ENCODE data around the gene OSBPL9.
"Not testable (repeated sequence)": the region's sequence is repeated elsewhere in the genome, so short reads cannot be mapped to it uniquely, and the experiment has no call there.

OSBPL9 gene

DNA sequence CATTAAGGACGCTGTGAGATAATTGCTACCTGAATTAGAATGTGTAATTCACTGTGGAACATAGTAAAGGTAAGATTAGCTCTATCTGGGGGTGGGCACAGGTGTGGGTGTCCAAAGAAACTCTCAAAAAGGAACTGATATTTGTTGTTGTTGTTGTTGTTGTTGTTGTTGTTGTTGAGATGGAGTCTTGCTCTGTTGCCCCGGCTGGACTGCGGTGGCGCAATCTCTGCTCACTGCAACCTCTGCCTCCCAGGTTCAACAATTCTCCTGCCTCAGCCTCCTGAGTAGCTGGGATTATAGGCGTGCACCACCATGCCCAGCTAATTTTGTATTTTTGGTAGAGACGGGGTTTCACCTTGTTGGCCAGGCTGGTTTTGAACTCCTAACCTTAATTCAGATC is 6.8 kb upstream of the OSBPL9 start:
- DNase-seq: not testable (repeated sequence)

DNA sequence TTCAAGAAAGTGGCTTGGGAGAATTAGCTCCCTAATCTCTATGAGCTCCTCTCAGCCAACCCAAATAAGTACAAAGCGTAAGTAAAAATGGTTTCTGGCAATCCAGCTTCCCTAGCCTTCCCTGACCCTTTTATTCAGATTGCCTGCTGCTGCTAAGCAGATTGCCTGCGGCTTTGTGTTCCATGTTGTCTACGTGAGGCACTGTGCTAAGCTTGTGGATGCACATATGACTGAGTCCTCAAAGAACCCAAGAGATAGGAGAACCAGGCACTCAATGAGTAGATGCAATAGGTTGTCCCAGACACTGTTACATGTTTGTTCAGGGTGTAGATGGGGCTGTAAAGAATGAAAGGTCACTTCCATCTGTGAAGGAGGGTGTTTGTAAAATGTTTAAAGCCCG is 6.3 kb upstream of the OSBPL9 start:
- no peak for DNase-seq

DNA sequence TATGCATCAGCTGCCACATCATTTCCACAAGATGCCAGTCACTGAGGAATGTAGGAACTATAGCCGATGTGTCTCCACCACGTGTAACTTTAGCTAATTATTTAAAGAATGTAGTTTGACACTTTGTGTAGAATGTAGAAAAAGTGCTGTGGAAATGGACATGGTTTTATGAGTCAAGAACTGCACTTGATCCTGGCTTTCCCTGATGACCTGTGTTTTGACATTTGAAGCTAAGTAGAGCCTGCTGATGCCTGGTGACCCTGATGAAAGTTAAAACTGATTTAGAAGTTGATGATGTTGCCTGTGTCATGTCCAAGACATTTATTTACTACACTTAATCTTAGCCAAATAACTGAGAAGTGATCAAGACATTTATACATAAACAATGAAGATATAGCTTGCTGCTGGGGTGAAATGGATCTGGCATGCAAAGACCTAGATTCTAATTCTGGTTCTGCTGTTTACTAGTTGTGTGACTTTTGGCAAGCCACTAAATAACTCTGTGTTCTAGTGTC is 4.4 kb upstream of the OSBPL9 start:
- DNase-seq: no peak

DNA sequence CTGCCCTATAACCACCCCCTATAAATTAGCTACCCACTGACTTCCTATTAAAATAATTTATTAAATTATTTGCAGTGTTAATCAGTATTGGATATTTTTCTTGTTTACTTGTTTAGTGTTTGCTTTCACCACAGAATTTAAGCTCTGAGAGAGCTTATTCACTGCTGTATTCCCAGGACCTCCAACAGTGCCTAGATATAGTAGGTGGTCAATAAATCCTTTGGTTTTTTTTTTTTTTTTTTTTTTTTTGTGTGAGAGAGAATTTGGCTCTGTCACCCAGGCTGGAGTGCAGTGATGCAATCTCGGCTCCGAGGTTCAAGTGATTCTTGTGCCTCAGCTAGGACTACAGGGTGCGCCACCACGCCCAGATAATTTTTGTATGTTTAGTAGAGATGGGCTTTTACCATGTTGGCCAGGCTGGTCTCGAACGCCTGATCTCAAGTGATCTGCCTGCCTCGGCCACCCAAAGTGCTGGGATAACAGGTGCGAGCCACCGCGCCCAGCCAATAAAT is 1.1 kb upstream of the OSBPL9 start:
- no peak for DNase-seq

DNA sequence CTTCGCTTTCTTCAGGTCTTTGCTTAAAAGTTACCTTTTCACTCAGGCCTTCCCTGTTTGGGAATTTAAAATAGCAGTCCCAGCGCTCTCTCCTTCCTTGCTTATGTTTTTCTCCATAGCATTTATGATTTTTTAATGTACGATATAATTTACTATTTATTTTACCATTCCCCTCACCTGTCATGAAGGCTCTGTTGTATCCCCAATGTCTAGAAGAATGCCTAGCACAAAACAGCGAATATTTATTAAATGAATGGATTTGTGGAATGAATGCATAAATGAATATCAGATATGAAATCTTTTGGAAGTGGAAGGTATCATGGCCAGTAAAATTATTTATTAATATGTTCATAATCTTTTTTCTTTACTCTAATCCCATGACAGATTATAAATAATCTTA is 402 bp upstream of the OSBPL9 start:
- no peak for DNase-seq

DNA sequence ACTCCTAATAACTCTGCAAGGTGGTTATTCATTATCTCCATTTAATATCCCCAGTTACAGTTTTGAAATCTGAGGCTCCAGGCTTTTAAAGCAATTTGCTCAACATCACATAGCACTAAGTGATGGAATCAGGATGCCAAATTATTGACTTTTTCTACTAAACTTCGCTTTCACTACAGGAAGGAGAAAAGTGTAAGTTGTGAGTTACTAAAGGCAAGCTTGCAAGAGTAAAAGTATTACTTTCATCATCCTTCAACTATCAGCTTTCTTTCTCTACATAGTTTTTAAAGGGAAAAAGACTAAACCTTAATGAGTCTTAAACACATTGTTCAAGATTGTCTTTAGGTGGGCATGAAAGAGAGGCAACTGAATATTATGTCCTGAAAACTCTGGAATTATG is 1.8 kb downstream of the OSBPL9 start:
- DNase-seq: no peak

DNA sequence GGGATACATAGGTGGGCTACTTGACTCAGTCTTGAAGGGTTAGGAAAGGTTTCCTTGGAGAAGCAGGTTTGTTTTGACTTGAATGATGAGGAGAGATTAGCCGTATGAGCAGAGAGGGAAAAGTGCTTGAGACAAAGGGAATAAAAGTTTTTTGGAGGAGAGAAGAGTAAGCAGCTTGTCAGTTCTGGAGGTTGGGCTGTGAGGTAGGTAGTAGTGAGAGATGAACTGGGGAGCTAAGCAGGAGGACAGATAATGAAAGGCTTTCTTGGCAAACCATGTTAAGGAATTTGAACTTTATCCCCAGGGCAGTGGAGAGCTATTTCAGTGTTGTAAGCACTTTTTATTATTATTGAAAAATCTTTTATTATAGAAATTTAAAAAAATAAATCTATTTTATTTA is 3.6 kb downstream of the OSBPL9 start:
- no peak for DNase-seq

DNA sequence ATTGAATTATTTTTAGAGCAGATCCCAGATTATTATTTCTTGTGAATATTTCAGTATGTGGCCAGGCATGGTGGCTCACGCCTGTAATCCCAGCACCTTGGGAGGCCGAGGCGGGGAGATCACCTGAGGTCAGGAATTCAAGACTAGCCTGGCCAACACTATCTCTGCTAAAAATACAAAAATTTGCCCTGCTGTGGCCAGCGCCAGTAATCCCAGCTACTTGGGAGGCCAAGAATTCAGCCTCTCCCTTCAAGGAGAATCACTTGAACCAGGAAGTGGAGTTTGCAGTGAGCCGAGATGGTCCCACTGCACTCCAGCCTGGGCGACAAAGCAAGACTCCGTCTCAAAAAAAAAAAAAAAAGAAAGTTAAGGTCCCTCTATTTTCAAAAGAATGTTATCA is 4.3 kb downstream of the OSBPL9 start:
- no peak for DNase-seq

DNA sequence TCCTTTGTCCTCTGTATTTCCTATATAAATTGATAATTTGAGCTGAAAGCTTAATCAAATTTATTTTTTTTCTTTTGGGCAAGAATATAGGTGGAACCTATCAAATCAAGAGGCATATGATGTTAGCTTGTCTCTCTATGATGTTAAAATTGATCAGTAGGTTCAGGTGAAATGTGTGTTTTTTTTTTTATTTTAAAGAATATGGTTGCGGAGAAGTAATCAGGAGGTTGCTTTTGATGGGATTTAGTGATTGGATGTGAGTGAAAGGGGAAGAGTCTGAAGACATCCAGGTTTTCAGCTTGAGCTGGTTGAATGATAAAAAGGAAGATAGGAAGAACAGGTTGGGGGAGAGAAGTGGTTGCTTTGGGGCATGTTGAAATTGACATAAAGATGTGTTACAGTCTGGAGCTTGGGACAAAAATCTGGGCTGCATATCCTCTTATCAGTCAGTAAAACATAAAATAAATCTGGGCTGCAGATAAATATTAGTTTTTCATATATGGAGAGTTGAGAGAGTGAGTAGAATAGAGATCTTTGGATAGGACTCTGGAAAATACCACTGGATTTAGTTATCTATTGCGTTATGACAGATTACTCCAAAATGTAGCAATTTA is 5.1 kb downstream of the OSBPL9 start:
- no peak for DNase-seq

DNA sequence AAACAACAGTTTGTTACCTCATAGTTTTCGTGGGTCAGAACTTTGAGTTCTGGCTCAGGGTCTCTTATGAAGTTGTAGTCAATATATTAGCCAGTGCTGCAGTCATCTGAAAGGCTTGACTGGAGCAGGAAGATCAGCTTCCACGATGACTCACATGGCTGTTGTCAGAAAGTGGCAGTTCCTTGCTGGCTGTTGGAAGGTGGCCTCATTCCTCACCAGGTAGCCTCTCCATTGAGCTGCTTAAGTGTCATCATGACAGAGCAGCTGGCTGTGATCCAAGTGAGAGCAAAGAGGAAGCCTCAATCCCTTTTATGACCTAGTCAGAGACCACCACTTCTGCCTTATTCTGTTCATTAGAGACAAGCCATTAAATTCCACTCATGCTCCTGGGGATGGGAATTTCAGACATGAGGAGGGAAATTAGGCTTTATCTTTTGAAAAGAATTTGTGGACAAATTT is 5.6 kb downstream of the OSBPL9 start:
- no peak for DNase-seq

DNA sequence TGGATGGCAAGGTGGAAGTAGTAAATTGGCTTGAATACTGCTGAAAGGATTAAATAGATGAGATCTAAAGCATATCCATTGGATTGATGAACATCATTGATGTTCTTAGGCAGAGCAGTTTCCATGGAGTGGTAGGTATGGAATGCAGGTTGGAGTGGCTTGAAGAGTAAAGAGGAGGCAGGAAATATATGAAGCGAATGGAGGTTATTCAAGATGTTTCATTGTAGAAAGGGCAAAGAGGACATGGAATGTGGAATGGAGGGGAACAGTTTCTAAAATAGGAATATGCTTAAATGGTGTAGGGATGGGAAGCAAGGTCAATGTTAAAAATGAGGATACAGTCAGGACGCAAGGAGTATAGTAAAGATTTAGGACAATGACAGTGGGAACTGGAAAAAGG is 6.1 kb downstream of the OSBPL9 start:
- DNase-seq: no peak

DNA sequence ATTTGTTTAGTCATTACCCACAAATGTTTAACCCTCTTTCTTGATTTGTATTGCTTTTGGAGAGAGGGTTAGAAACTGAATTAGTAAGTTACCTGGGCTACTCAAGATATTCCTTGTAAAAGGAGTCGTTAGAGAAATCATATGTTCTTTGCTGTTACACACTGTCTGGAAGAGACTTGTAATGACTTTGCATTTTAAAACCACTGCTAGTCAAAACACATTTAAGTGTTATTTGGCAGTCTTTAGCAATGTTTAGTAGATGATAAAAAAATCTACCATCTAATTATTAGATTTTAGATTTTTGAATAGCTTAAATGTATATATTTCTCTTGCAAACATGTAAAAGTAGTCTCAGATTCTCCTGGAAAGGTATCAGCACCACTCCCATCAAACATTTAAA is 6.6 kb downstream of the OSBPL9 start:
- no peak for DNase-seq

DNA sequence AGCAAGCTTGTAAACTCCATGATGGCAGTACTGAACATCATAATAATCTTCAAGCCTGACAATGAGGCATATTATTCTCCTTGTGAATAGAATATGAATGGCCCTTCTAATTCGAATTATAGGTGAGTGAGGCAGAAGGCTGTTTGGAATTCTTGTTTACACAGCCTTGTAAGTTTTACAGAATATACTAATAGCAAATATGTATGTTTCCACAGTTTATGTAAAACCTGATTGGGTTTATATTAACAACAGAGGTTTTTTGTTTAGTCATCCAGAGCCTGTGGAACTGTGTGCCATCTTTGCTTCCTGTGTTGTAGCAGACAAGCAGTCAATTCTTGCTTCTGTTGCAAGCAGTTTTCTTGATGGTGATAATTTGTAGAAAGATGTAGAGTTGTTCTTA is 8.0 kb downstream of the OSBPL9 start:
- peak; percentile 8 for DNase-seq

DNA sequence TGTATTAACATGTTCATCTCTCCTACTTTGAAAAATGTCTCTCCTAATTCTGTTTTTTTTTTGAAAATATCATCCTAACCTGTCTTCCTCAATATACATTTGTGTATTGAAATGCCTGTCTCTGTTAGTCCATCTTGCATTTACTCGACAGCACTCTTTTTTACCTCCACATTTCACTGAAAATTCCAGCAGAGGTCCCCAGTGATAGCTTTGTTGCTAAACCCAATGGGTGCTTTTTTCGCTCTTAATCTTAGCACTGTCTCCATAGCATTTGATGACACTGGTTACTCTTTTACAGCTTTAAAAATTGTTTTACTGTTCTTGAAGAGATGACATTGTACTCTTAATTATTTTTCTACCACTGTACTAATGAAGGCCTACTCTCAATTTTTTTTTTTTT is 10.8 kb downstream of the OSBPL9 start:
- no peak for DNase-seq

DNA sequence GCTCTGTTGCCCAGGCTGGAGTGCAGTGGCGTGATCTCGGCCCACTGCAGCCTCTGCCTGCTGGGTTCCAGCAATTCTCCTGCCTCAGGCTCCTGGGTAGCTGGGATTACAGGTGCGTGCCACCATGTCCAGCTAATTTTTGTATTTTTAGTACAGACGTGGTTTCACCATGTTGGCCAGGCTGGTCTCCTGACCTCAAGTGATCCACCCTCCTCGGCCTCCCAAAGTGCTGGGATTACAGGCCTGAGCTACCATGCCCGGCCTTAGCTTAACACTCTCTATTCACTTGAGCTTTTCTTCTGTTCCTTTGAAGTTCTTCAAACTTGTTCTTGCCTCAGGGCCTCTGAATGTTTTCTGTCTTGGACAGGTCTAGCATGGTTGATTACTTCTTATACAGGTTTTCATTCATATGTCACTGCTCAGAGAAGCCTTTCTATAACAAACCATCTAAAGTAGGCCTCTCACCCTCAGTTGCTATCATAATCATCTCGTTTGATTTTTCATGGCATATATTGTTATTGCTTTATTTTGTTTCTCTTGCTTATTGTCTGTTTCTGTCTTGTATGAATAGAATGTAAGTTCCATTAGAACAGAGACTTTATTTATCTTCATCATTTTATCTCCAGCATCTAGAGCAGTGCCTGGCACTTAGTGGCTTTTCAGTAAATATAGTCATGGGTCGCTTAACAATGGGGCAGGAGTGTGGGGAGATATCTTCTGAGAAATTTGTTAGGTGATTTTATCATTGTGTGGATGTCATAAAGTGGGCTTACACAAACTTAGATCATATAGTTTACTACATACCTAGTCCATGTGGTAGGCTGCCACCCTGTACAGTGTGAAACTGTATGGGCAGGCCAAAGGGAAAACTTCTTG is 12.1 kb downstream of the OSBPL9 start:
- DNase-seq: no peak

DNA sequence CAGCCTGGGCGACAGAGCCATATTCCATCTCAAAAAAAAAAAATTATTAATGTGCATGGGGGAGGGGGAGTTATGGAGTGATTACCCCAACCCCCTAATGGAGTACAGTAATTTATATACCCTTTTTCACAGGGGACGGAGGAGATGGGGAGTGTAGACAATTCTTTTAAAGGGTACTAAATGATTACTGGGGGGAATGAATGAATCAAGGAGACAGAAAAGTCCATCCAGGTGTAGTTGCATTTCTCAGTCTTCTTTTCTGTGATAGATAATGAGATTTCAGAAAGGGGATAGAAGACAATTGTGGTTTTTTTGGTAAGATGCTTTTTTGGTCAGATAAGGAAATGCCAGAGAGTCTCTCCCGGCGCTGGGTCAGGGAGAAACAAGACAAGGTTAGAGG is 13.0 kb downstream of the OSBPL9 start:
- DNase-seq: no peak

DNA sequence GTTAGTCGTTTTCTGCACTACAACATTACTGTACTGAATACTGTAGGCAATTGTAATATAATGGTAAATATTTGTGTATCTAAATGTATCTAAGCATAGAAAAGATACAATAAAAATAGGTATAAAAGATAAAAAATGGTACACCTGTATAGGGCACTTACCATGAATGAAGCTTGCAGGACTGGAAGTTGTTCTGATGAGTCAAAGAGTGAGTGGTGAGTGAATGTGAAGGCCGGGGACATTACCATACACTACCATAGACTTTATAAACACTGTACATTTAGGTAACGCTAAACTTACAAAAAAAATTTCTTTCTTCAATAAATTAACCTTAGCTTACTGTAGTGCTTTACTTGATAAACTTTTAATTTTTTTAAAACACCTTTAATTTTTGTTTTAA is 13.5 kb downstream of the OSBPL9 start:
- DNase-seq: no peak

DNA sequence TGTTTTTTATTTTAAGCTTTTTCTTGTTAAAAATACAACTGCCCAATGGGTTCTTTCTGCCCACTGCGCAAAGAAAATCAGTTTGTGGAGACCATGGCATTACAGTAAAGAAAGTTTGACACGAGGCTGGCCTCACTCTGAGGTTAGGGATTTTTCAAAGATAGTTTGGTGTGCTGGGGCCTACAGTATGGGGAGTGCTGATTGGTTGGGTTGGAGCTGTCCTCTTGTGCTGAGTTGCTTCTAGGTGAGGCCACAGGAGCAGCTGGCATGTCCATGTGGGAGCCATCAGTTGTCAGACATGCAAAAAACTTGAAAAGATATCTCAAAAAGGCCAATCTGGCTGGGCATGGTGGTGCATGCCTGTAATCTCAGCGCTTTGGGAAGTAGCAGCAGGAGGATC is 14.0 kb downstream of the OSBPL9 start:
- no peak for DNase-seq

DNA sequence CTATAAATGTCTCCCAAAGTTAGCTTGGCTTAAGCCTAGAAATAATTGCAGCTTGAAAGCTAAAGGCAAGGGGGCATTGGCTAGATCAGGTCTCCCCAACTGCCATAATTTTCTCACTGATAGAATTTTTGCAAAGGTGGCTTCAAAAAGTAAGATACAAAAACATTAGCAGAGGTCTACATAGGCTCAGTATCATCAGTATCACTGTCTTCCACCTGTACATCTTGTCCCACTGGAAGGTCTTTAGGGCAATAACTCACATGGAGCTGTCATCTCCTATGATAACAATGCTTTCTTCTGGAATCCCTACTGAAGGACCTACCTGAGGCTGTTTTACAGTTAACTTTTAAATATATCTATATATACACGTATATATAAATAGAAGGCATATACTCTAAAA is 14.9 kb downstream of the OSBPL9 start:
- no peak for DNase-seq

DNA sequence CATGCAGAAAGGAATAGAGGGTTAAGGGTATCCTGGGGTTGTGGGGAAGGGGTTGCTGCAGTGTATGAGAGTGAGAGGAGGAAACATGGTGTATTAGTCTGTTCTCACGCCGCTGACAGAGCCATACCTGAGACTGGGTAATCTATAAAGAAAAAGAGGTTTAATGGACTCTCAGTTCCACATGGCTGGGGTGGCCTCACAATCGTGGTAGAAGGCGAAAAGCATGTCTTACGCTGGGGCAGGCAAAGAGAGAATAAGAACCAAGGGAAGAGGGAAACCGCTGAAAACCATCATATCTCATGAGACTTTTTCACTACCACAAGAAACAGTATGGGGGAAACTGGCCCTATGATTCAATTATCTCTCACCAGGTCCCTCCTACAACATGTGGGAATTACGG is 17.7 kb downstream of the OSBPL9 start:
- no peak for DNase-seq

DNA sequence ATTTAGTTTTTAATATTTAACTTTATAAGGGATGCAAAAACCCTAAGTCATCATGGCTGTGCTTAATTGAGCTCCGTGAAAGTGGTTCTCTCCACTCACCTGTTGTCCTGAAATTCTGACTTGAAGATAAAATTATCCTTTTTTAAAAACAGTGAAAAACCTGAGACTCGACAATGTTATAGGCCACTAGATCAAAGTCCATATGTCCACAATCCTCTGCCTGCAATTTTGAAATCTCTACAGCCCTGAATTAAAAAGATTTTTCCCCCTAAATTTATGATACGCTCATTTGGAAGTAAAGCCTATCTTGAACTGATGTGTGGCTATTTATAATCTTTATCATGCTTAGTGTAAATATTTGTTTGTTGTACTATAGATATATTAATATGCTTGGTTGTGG is 18.7 kb downstream of the OSBPL9 start:
- DNase-seq: no peak

DNA sequence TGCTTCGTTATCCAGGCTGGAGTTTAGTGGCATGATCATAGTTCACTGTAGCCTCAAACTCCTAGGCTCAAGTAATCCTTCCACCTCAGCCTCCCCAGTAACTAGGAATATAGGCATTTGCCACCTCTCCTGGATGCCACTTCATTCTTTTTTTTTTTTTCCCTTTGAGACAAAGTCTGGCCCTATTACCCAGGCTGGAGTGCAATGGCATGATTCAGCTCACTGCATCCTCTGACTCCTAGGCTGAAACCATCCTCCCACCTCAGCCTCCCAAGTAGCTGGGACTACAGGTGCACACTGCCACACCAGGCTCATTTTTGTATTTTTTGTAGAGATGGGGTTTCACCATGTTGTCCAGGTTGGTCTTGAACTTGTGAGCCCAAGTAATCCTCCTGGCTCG is 19.3 kb downstream of the OSBPL9 start:
- DNase-seq: no peak

DNA sequence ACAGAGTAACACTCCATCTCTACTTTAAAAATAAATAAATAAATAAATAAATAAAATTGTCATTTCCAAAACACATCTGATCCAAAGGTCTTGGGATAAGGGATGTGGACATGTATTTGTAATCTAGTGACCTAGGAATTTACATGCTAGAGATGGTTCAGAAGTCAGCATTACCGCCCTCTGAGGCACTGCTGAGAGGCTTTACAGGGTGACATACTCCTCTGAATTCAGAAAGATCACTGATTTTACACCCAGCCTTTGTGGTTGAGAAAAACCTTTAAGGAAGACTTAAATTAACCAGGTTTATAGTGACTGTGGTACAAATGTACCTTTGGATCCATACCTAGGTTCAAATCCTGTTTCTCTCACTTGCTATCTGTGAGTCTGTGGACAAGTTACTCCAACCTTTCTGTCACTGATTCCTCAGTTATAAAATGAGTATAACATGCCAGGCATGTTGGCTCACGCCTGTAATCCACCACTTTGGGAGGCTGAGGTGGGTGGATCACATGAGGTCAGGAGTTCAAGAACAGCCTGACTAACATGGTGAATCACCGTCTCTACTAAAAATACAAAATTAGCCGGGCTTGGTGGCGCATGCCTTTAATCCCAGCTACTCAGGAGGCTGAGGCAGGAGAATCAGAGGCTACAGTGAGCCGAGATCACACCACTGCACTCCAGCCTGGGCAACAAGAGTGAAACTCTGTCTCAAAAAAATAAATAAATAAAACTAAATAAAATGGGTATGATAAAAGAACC is 20.1 kb downstream of the OSBPL9 start:
- DNase-seq: no peak

DNA sequence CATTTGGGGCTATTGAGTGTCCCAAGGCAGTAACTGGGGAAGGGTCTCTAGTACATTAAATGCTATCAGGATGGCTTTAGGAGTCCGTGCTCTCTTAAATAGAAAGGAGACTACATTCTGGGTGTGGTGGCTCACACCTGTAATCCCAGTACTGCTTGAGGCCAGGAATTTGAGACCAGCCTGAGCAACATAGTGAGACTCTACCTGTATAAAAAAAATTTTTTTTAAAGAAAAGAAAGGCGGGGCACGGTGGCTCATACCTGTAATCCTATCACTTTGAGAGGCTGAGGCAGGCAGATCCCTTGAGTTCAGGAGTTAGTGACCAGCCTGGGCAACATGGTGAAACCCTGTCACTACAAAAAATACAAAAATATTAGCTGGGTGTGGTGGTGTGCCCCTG is 21.5 kb downstream of the OSBPL9 start:
- no peak for DNase-seq

Data from NCI-H526 treated with DMSO at 0.1 percent for 48 hours (cell line).